Coronary artery (tissue), 2 donors: ENCODE measurements around the gene HSDL2.

ENCODE experiments used
- DNase-seq: peaks from one replicate; pipeline ENCODE4 v3.0.0-alpha.2; 2017; ENCODE audit warnings: low spot score
- H3K27ac ChIP-seq, 2 donors: fragments of 200-600 bp; sonication (generic); one replicate each; pipeline ENCODE4 v1.5.1; 2016 to 2019
- H3K4me3 ChIP-seq: fragments of 200-600 bp; sonication (generic); 2 replicates; pipeline ENCODE4 v1.5.1; 2016; ENCODE audit warnings: mild to moderate bottlenecking, moderate library complexity
- CTCF ChIP-seq: fragments of 200-600 bp; sonication (generic); IDR thresholded peaks from one replicate; pipeline ENCODE4 v1.5.1; 2019; ENCODE audit warnings: antibody characterized with exemption

Gene HSDL2

GRCh38 chr9:112487008-112487798 lies 107.3 kb downstream of the HSDL2 start:
- no peak for TF ChIP-seq CTCF
- peak; percentile 77 for DNase-seq
- Histone ChIP-seq H3K27ac (peak overlapping the region; percentile 81 to 83), H3K4me3 (peak overlapping the region; percentile 82)

- Histone ChIP-seq H3K4me3 (peak overlapping the region; percentile 82), H3K27ac (peak overlapping the region; percentile 81 to 83)
- DNase-seq, result no peak
- no peak for TF ChIP-seq CTCF
These were observed 108.0 kb downstream of the HSDL2 start for GRCh38 chr9:112487799-112488340.

- no peak for TF ChIP-seq CTCF
- H3K27ac ChIP-seq, result no peak overlapping the region
- no peak overlapping the region for H3K4me3 ChIP-seq
- DNase-seq, result no peak
These were observed 109.2 kb downstream of the HSDL2 start for GRCh38 chr9:112489039-112489546.

GRCh38 chr9:112489876-112490666 lies 110.2 kb downstream of the HSDL2 start:
- H3K27ac ChIP-seq, result no peak overlapping the region
- TF ChIP-seq CTCF, result no peak
- H3K4me3 ChIP-seq, result no peak overlapping the region
- DNase-seq, result no peak

GRCh38 chr9:112493393-112494137 lies 113.7 kb downstream of the HSDL2 start:
- no peak overlapping the region for H3K4me3 ChIP-seq
- TF ChIP-seq CTCF, result no peak
- peak overlapping the region; percentile 0 to 25 for H3K27ac ChIP-seq
- DNase-seq, result no peak

GRCh38 chr9:112494153-112494552 lies 114.2 kb downstream of the HSDL2 start:
- Histone ChIP-seq H3K27ac (no peak overlapping the region), H3K4me3 (no peak overlapping the region)
- DNase-seq, result no peak
- TF ChIP-seq CTCF, result no peak
